HG03280 (cell line): ENCODE data around the gene BCAS3.
A peak's percentile ranks its signal among the peaks of the same experiment; 100 is the strongest.
"Not testable (repeated sequence)": the region's sequence is repeated elsewhere in the genome, so short reads cannot be mapped to it uniquely, and the experiment has no call there.

Experiments used
- ATAC-seq: cut with Tn5 transposase; IDR thresholded peaks from one replicate; pipeline ENCODE4 v1.9.1; 2021; ENCODE audit warnings: mild to moderate bottlenecking, moderate library complexity; ENCODE audit not compliant: unreplicated experiment

Gene BCAS3

GRCh38 chr17:60677308-60678117, at the start of gene BCAS3:
Gene BCAS3, plus strand, starts transcription at chr17:60677851.
- ATAC-seq = peak; percentile 97

- no peak for ATAC-seq
Observed at GRCh38 chr17:60628252-60628889, 49.3 kb upstream of the BCAS3 start.

- ATAC-seq = no peak
Observed at GRCh38 chr17:60629120-60629519, 48.5 kb upstream of the BCAS3 start.

GRCh38 chr17:60630352-60630751, 47.3 kb upstream of the BCAS3 start:
- no peak for ATAC-seq

- ATAC-seq = no peak
Observed at GRCh38 chr17:60631119-60631518, 46.5 kb upstream of the BCAS3 start.

- ATAC-seq = no peak
Observed at GRCh38 chr17:60637683-60638082, 40.0 kb upstream of the BCAS3 start.

- no peak for ATAC-seq
Observed at GRCh38 chr17:60639019-60639330, 38.7 kb upstream of the BCAS3 start.

- ATAC-seq = no peak
Observed at GRCh38 chr17:60640503-60640902, 37.1 kb upstream of the BCAS3 start.

- no peak for ATAC-seq
Observed at GRCh38 chr17:60641126-60641525, 36.5 kb upstream of the BCAS3 start.

GRCh38 chr17:60641810-60642220, 35.8 kb upstream of the BCAS3 start:
- ATAC-seq = no peak

GRCh38 chr17:60645918-60646523, 31.6 kb upstream of the BCAS3 start:
- no peak for ATAC-seq

- ATAC-seq = no peak
Observed at GRCh38 chr17:60646701-60647100, 30.9 kb upstream of the BCAS3 start.

GRCh38 chr17:60647705-60648104, 29.9 kb upstream of the BCAS3 start:
- no peak for ATAC-seq

- ATAC-seq = peak; percentile 72
Observed at GRCh38 chr17:60652454-60653247, 25.0 kb upstream of the BCAS3 start.

- ATAC-seq = no peak
Observed at GRCh38 chr17:60653569-60653968, 24.1 kb upstream of the BCAS3 start.

GRCh38 chr17:60656499-60656898, 21.2 kb upstream of the BCAS3 start:
- no peak for ATAC-seq

GRCh38 chr17:60659156-60659555, 18.5 kb upstream of the BCAS3 start:
- no peak for ATAC-seq

GRCh38 chr17:60661489-60661888, 16.2 kb upstream of the BCAS3 start:
- ATAC-seq = no peak

GRCh38 chr17:60664022-60664421, 13.6 kb upstream of the BCAS3 start:
- ATAC-seq = no peak

- no peak for ATAC-seq
Observed at GRCh38 chr17:60665602-60666001, 12.0 kb upstream of the BCAS3 start.

- not testable (repeated sequence) for ATAC-seq
Observed at GRCh38 chr17:60668741-60669140, 8.9 kb upstream of the BCAS3 start.
